ENCODE results near the gene MYLK3.
"Not testable (repeated sequence)": the region's sequence is repeated elsewhere in the genome, so short reads cannot be mapped to it uniquely, and the experiment has no call there.

MYLK3 gene

GRCh38 chr16:46747777-46748651 is at the start of gene MYLK3:
MYLK3 (minus strand) TSS chr16:46748344; CDS start chr16:46748193, 151 bp downstream.
- DNase-seq = no peak

DNA sequence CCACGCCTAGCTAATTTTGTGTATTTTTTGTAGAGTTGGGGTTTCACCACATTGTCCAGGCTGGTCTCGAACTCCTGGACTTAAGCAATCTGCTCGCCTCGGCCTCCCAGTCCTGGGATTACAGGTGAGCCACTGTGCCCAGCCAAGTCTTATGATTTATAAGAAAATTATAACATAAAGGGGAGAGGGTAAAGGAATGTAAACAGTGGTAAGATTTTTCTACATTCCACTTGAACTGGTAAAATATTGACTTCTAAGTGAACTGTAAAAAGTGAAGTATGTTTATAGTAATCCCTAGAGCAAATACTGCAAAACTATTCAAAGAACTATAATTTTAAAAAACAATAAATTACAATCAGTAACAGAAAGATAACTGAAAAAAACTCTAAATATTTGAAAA is 49.4 kb upstream of the MYLK3 start:
- no peak for DNase-seq

DNA sequence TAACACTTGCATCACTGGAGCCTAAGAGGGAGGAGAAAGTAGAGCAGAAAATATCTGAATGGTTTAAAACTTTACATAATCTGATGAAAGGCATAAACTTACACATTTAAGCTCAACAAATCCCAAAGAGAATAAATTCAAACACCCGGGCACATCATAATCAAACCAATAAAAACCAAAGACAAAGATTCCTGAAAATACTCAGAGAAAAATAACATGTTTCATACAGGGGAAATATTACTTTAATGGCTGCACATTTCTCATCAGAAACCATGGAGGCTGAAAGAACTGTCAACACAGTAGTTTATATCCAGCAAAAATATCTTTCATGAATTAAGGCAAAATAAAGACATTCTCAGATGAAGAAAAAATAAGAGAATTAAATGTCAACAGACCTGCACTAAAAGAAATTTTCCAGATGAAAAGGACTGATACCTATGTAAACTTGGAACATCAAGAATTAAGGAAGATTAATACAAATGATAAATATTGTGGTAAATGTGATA is 48.7 kb upstream of the MYLK3 start:
- no peak for DNase-seq

GRCh38 chr16:46793841-46794240 is 45.7 kb upstream of the MYLK3 start:
- no peak for DNase-seq

- no peak for DNase-seq
These were observed 42.6 kb upstream of the MYLK3 start for GRCh38 chr16:46790599-46791270.

DNA sequence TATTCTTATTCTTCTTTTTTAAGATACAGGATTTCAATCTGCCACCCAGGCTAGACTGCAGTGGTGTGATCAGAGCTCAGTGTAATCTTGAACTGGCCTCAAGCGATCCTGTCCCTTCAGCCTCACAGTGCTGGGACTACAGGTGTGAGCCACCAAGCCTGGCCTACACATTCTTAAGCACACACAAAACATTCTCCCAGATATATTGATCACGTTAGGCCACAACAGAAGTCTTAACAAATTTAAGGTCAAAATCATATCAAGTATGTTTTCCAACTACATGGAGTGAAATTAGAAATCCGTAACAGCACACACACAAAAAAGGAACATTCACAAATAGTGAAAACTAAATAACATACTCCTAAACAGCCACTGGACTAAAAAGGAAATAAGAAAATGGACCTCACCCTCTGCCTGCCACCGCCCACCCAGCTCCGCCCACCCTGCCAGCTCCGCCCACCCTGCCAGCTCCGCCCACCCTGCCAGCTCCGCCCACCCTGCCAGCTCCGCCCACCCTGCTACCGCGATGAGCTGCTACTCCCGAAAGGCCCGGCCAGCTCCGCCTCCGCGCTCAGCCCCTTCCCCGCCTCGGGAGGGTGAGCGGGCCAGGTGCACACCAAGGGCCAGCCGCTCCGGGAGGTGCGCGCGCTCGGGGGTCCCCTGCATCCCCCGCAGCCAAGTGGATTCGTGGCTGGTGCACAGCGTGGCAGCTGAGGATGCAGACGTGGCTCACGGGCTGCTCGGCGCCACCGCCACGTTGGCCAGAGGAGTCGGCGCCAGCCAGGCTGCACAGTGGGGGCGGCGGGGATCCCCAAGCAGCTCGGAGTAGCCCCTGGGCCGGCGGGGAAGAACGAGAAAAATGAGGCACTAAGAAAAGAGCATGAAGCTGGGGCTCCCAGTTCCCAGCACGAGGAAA is 41.6 kb upstream of the MYLK3 start:
- DNase-seq = peak; percentile 71

DNA sequence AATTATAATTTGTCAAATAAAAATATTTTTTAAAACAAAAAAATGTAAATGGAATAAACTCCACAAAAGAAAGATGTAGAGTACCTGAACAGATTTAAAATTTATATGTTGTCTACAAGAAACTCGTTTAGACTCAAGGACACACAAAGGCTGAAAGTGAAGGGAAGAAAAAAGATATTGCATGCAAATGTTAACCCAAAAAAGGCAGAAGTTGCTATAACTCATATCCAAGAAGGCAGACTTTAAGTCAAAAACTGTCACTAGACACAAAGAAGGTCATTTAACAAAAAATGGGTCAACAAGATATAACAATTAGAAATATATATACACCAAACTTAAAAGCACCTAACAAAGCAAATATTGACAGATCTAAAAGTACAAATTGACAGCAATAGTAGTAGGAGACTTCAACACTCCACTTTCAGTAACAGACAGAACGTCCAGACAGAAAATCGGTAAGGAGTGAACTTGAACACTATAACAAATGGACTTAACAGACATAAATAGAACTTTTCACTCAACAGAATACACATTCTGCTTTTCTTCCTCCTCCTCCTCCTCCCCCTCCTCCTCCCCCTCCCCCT is 40.8 kb upstream of the MYLK3 start:
- no peak for DNase-seq

DNA sequence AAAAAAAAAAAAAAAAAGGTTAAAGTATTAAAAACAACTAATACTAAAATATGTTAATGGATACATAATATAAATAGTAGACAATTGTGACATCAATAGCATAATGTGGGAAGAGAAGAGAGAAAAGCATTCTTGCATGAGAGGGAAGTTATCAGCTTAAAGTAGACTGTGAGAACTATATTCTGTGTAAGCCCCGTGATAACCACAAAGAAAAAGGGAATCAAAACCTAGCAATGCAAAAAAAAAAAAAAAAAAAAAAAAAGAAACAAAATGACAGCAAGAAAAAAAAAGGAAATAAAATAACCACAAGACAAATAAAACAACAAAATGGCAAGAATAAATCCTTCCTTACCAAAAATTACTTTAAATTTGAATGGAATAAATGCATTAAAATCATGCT is 39.8 kb upstream of the MYLK3 start:
- DNase-seq = no peak

GRCh38 chr16:46785076-46785845 is 37.1 kb upstream of the MYLK3 start:
- DNase-seq = no peak

DNA sequence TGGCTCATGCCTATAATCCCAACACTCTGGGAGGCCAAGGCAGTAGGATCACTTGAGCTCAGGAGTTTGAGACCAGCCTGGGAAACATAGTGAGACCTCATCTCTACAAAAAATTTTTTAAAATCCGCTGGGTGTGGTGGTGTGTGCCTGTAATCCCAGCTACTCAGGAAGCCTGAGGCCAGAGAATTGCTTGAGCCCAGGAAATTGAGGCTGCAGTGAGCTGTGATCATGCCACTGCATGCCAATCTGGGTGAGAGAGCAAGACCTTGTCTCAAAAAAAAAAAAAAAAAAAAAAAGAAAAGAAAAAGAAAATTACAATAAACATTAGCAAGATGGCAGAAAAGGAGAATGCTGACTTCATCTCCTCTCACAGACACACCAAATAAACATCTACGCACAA is 36.4 kb upstream of the MYLK3 start:
- not testable (repeated sequence) for DNase-seq

- no peak for DNase-seq
These were observed 35.7 kb upstream of the MYLK3 start for GRCh38 chr16:46783800-46784199.

DNA sequence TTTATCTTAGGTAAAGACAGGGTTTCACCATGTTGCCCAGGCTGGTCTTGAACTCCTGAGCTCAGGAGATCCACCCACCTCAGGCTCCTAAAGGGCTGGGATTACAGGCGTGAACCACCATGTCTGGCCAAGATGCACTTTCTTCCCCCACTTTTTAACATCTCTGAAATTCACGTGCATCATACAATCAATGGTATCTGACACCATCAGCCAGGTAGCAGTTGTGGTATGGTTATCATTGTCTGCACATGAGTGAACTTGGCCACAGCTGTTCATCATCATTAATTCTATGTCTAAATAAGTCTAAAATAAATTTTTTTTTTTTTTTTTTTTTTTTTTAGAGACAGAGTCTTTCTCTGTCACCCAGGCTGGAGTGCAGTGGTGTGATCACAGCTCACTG is 34.2 kb upstream of the MYLK3 start:
- no peak for DNase-seq

DNA sequence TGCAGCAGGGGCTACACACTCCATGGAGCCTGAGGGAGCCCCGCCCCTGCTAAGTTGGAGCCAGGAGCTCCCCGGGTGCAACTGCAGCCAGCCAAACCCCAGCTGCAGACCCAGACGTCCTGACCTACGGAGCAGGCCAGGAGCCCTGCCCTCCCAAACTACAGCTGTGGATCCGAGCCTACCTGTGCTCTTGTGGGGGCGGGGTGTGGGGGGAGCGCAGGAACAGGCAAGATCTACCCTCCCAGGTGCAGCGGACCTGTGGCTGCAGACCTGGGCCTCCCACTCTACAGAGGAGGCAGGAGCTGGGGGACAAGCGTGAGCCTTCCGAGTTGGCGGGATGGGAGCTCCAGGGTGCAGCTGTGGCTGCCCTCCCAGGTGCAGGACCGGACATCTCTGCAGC is 29.7 kb upstream of the MYLK3 start:
- DNase-seq = no peak

DNA sequence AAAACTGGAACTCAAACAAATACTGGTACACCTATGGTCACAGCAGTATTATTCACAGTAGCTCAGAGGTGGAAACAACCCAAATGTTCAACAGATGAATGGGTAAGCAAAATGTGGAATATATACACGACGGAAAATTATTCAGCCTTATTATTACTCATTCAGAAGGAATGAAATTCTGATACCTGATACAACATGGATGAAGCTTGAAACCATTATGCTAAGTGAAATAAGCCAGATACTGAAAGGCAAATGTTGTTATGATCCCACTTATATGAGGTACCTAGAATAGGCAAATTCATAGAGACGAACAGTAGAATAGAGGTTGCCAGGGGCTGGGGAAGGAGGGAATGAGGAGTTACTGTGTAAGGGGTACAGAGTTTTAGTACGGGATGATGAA is 27.1 kb upstream of the MYLK3 start:
- no peak for DNase-seq

GRCh38 chr16:46774743-46775177 is 26.6 kb upstream of the MYLK3 start:
- no peak for DNase-seq

DNA sequence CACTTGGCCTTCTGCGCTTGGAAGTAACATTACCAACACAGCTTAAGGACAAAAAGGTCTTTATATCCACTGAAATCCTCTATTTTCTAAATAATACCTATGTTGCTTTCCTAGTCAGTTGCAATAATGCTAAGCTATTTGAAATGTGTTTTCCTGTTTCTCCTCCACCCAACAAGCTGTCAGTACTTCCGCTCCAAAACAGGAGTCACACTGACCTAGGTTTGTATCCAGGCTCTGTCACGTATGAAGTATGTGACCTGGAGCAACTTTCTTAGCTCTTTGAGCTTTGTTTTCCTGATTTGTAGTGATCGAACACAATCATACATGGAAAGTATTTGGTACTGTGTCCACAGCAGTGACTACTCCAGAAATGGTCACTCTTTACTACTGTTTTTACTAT is 24.3 kb upstream of the MYLK3 start:
- DNase-seq = no peak

GRCh38 chr16:46768809-46769208 is 20.7 kb upstream of the MYLK3 start:
- no peak for DNase-seq

DNA sequence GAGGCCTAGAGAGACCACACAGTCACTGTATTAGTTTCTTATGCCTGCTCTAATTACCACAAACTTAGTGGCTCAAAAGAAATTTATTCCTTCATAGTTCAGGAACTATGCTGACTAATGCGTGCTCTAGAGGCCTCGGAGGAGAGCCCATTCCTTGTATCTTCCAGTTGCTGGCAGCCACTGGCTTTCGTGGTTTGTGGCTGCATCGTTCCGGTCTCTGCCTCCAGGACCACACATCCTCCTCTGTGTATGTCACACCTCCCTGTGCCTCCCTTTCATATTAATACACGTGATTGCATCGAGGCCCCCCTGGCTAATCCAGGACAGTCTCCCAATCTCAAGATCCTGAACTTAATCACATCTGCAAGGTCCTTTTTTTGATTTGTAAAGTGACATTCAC is 16.9 kb upstream of the MYLK3 start:
- no peak for DNase-seq

DNA sequence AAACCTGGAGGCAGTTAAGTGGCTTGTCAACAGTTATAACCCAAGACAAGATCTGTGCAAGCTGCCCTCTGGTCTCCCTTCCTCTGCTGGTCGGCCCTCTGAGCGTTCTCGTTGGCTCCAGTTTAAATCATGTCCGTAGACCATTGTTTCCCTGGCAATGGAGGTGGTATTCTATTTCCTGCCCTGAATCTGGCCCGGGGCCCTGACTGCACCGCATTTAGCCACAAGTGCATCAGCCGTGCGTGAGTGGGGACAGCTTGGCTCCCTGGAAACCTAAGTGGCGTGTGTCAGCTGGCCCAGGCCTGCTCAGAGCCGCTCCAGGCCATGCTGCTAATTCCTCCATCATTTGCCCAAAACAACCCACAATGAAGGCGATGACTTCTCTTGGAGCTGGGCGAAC is 15.0 kb upstream of the MYLK3 start:
- DNase-seq = no peak

GRCh38 chr16:46762583-46762982 is 14.4 kb upstream of the MYLK3 start:
- DNase-seq = no peak

- DNase-seq = no peak
These were observed 11.2 kb upstream of the MYLK3 start for GRCh38 chr16:46759309-46759708.
